Spleen (tissue), 11 donors: Measurements from ENCODE around the gene ING2. TPM values are rescaled to one million over a fixed set of nuclear protein-coding genes. Genes with fewer than 3 reads are reported as not detected.
"Not testable (repeated sequence)": the region's sequence is repeated elsewhere in the genome, so short reads cannot be mapped to it uniquely, and the experiment has no call there.

Experiments
- DNase-seq: peaks from one replicate; pipeline ENCODE4 v3.0.0-alpha.2; 2020
- H3K27ac ChIP-seq, 8 donors: fragments of 200-600 bp; sonication (generic) in 7 of 8; 1 replicate in 4 of 8; 2 replicates in 4 of 8; pipeline versions ENCODE4 v1.5.0 to v1.8.0; 2016 to 2021; ENCODE audit warnings: inconsistent platforms in 4 of 8, mild to moderate bottlenecking in 4 of 8, moderate library complexity in 1 of 8
- H3K27me3 ChIP-seq, 7 donors: fragments of 200-600 bp; sonication (generic) in 6 of 7; replicated peaks in 1 of 7; 1 replicate in 4 of 7; 2 replicates in 3 of 7; pipeline versions ENCODE4 v1.5.0 to v1.8.0; 2016 to 2021; ENCODE audit warnings: inconsistent platforms in 3 of 7, mild to moderate bottlenecking in 1 of 7
- H3K36me3 ChIP-seq, 6 donors: fragments of 200-600 bp; sonication (generic) in 5 of 6; 1 replicate in 4 of 6; 2 replicates in 2 of 6; pipeline versions ENCODE4 v1.5.0 to v1.8.0; 2016 to 2021; ENCODE audit warnings: inconsistent platforms in 2 of 6
- H3K4me1 ChIP-seq, 6 donors: fragments of 200-600 bp; sonication (generic) in 5 of 6; 1 replicate in 3 of 6; 2 replicates in 3 of 6; pipeline versions ENCODE4 v1.5.0 to v1.8.0; 2016 to 2021; ENCODE audit warnings: inconsistent platforms in 3 of 6
- H3K4me3 ChIP-seq, 8 donors: fragments of 200-600 bp; sonication (generic) in 7 of 8; 1 replicate in 4 of 8; 2 replicates in 4 of 8; pipeline versions ENCODE4 v1.5.0 to v1.8.0; 2016 to 2021; ENCODE audit warnings: inconsistent platforms in 4 of 8, mild to moderate bottlenecking in 4 of 8, moderate library complexity in 2 of 8
- H3K9me3 ChIP-seq, 8 donors: fragments of 200-600 bp; sonication (generic) in 7 of 8; 1 replicate in 4 of 8; 2 replicates in 4 of 8; pipeline versions ENCODE4 v1.5.0 to v1.8.0; 2016 to 2021; ENCODE audit warnings: inconsistent platforms in 4 of 8
- POLR2A ChIP-seq, 3 donors: fragments of 450-650 bp; IDR thresholded peaks; one replicate each; pipeline ENCODE4 v1.5.1; 2017; ENCODE audit warnings: antibody characterized with exemption in 3 of 3, mild to moderate bottlenecking in 1 of 3
- POLR2AphosphoS5 ChIP-seq, 3 donors: sonication (generic); formaldehyde crosslinking; IDR thresholded peaks; one replicate each; pipeline ENCODE4 v1.5.1; 2017; ENCODE audit warnings: antibody characterized with exemption in 3 of 3
- WGBS, 5 donors: extraction: QIAGEN DNeasy Blood & Tissue Kit in 3 of 5; methylation state at CpG; one replicate each; pipeline versions ENCODE4 v1.1.5 to v1.1.7; 2013 to 2018; 5-methylcytosine and 5-hydroxymethylcytosine counted together
- intact Hi-C: fragments of 100-400 bp; cut with DNase I; formaldehyde crosslinking; loops from one replicate; pipeline ENCODE4 v1.15.0; 2023; ENCODE audit warnings: low total_unique reads
- polyA plus RNA-seq, 3 donors: library from polyadenylated mRNA; stranded (reverse); fragments of 200-250 nt; gene quantifications; one replicate each; pipeline ENCODE4 v1.2.1, GENCODE V29; 2013
- total RNA-seq, 7 donors: library from RNA; depleted of rRNA in 3 of 7; stranded (reverse); fragments of >200 nt in 3 of 7; fragmentation: NEBNext Ultra II Directional in 4 of 7; extraction: Animal tissue kit (Norgen Biotek cat#: 25700) in 4 of 7; gene quantifications; one replicate each; pipeline versions ENCODE4 v1.1.0 to v1.2.1, GENCODE V29; 2016 to 2021
- TF ChIP-seq, protein P1 (sequence below), 11 experiments: fragments of 200-600 bp in 7 of 11; fragments of 450-650 bp in 4 of 11; sonication (generic) in 4 of 11; IDR thresholded peaks in 8 of 11; conservative IDR thresholded peaks in 3 of 11; 1 replicate in 7 of 11; 2 replicates in 4 of 11; pipeline versions ENCODE4 v1.4.0 to v1.8.0; 2016 to 2021; ENCODE audit warnings: antibody characterized with exemption in 11 of 11, inconsistent platforms in 4 of 11, mild to moderate bottlenecking in 1 of 11
- donor health status: healthy with polysubstance abuse.
- donor health status: DM: no; HTN: no; CAD: no; lungs with moderate emphysema.
- donor health status: DM: no; HTN: no; CAD: no.
- donor health status: Bipolar disorder and iron deficiency.
- donor health status: healthy.
- donor health status: DM: no; HTN: no; CAD: no.
- donor health status: DM: yes; HTN: yes; CAD: no.

The ING2 gene
- total and polyA plus RNA-seq, 10 donors: 4.2 to 21.7 (median 10.0) TPM

DNA sequence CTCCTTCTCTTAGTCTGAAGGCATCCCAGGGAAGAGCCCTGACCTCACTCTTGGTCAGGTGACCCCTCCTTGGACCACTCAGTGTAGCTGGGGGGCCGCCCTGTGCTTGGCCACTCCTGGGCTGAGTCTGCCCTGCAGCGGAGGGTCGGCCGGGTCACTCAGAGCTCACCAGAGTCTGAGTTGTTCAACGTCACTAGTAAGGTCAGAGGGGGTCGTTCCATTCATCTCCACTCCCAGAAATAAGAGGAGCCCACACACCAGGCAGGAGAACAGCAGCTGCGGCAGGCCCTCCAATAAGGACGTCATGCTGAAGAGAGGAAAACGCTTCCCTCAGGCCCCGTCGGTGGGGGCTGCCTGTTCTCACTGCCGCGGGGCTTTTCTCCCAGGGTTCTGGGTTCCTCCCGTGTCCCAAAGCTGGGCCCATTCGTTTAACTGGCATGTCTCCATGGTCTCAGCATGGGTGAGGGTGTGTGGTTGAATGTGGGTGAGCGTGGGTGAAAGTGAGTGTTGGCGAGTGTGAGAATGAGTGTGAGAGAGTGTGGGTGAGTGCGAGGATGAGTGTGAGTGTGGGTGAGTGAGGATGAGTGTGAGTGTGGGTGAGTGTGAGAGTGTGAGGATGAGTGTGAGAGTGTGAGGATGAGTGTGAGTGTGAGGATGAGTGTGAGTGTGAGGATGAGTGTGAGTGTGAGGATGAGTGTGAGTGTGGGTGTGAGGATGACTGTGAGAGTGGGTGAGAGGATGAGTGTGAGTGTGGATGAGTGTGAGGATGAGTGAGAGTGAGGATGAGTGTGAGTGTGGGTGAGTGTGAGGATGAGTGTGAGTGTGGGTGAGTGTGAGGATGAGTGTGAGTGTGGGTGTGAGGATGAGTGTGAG lies 47.7 kb downstream of the ING2 start:
- no peak for DNase-seq

DNA sequence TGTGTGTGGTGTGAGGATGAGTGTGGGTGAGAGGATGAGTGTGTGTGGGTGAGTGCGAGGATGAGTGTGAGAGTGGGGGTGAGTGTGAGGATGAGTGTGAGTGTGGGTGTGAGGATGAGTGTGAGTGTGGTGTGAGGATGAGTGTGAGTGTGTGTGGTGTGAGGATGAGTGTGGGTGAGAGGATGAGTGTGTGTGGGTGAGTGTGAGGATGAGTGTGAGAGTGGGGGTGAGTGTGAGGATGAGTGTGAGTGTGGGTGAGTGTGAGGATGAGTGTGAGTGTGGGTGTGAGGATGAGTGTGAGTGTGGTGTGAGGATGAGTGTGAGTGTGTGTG lies 48.3 kb downstream of the ING2 start:
- DNase-seq, H3K36me3 ChIP-seq, H3K9me3 ChIP-seq, H3K4me3 ChIP-seq, intact Hi-C loops, H3K4me1 ChIP-seq, H3K27ac ChIP-seq: not testable (repeated sequence)
- peaks cover 0 to 16% (median 0%) of the 10 kb centered on the region in 7 donors for H3K27me3 ChIP-seq
- 0% methylated on average over 1 of the region's 1 CpG; no CpG with 5 or more reads in 4 of the 5 donors for WGBS, 5 donors

More for the DNA sequence above, 47.7 kb downstream of the ING2 start:
- Histone ChIP-seq H3K36me3 (no peaks in the 10 kb centered on the region), H3K4me1 (no peaks in the 10 kb centered on the region), H3K27me3 (peaks cover 0 to 15% (median 0%) of the 10 kb centered on the region in 7 donors), H3K27ac (no peak overlapping the region), H3K9me3 (no peaks in the 10 kb centered on the region), H3K4me3 (no peak overlapping the region)
- intact Hi-C loops: no loop called here
- WGBS, 5 donors: 66 to 90% (median 85%) methylated on average over 18 of the region's 18 CpGs
- TF ChIP-seq, protein P1, sequence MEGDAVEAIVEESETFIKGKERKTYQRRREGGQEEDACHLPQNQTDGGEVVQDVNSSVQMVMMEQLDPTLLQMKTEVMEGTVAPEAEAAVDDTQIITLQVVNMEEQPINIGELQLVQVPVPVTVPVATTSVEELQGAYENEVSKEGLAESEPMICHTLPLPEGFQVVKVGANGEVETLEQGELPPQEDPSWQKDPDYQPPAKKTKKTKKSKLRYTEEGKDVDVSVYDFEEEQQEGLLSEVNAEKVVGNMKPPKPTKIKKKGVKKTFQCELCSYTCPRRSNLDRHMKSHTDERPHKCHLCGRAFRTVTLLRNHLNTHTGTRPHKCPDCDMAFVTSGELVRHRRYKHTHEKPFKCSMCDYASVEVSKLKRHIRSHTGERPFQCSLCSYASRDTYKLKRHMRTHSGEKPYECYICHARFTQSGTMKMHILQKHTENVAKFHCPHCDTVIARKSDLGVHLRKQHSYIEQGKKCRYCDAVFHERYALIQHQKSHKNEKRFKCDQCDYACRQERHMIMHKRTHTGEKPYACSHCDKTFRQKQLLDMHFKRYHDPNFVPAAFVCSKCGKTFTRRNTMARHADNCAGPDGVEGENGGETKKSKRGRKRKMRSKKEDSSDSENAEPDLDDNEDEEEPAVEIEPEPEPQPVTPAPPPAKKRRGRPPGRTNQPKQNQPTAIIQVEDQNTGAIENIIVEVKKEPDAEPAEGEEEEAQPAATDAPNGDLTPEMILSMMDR (IDR thresholded peaks at IDR 0.05 in 8 of 11, conservative IDR thresholded peaks at IDR 0.05 in 3 of 11): no peak
- TF ChIP-seq POLR2AphosphoS5 (IDR thresholded peaks at IDR 0.05) (no peak), POLR2A (IDR thresholded peaks at IDR 0.05) (no peak)

DNA sequence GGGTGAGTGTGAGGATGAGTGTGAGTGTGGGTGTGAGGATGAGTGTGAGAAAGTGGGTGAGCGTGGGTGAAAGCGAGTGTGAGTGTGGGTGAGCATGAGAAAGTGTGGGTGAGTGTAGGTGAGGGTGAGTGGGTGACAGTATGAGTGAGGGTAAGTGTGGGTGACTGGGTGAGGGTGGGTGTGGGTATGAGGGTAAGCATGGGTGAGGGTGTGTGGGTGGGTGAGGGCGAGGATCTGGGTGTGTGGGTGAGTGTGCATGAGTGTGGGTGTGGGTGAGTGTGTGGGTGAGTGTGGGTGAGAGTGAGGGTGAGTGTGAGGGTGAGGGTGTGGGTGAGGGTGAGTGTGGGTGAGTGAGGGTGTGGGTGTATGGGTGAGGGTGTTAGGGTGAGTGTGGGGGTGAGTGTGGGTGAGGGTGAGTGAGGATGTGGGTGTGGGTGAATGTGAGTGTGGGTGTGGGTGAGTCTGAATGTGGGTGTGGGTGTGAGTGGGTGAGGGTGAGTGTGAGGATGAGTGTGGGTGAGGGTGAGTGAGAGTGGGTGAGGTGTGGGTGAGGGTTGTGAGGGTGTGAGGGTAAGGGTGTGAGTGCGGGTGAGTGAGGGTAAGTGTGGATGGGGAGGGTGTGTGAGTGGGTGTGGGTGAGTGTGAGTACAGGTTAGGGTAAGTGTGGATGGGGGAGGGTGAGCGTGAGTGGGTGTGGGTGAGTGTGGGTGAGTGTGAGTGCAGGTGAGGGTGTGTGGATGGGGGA lies 48.9 kb downstream of the ING2 start:
- no peaks in the 10 kb centered on the region for H3K36me3 ChIP-seq
- TF ChIP-seq POLR2A (IDR thresholded peaks at IDR 0.05): no peak
- TF ChIP-seq, protein P1 (IDR thresholded peaks at IDR 0.05 in 8 of 11, conservative IDR thresholded peaks at IDR 0.05 in 3 of 11): no peak
- no peak for TF ChIP-seq POLR2AphosphoS5 (IDR thresholded peaks at IDR 0.05)
- no peaks in the 10 kb centered on the region for H3K4me1 ChIP-seq
- peaks cover 0 to 19% (median 0%) of the 10 kb centered on the region in 7 donors for H3K27me3 ChIP-seq
- DNase-seq: no peak
- H3K4me3 ChIP-seq: no peak overlapping the region
- no peak overlapping the region for H3K27ac ChIP-seq
- H3K9me3 ChIP-seq: no peaks in the 10 kb centered on the region
- intact Hi-C loops: no loop called here
- 75 to 97% (median 83%) methylated on average over 5 of the region's 5 CpGs for WGBS, 5 donors

DNA sequence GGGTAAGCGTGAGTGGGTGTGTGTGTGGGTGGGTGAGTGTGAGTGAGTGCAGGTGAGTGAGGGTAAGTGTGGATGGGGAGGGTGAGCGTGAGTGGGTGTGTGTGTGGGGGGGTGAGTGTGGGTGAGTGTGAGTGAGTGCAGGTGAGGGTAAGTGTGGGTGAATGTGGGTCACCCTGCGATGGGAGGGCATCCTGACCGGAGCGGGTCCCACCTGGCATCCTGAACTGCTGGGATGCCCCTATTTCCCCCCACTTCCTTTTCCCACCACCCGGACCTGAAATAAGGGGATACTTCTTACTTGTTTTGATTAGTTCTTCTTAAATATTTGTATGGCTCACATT lies 49.5 kb downstream of the ING2 start:
- H3K9me3 ChIP-seq: no peaks in the 10 kb centered on the region
- DNase-seq: no peak
- intact Hi-C loops: no loop called here

More for the DNA sequence above, 49.5 kb downstream of the ING2 start:
- H3K4me1 ChIP-seq: no peaks in the 10 kb centered on the region
- no peak overlapping the region for H3K27ac ChIP-seq
- no peaks in the 10 kb centered on the region for H3K36me3 ChIP-seq
- TF ChIP-seq, protein P1 (IDR thresholded peaks at IDR 0.05 in 8 of 11, conservative IDR thresholded peaks at IDR 0.05 in 3 of 11): no peak
- TF ChIP-seq POLR2AphosphoS5 (IDR thresholded peaks at IDR 0.05) (no peak), POLR2A (IDR thresholded peaks at IDR 0.05) (no peak)
- 66 to 77% (median 73%) methylated on average over 6 of the region's 6 CpGs for WGBS, 5 donors
- no peak overlapping the region for H3K4me3 ChIP-seq
- peaks cover 0 to 19% (median 0%) of the 10 kb centered on the region in 7 donors for H3K27me3 ChIP-seq
